ENCODE results near the gene MFN2. TPM values are rescaled to one million over a fixed set of nuclear protein-coding genes. Genes with fewer than 3 reads are reported as not detected.
A peak's percentile ranks its signal among the peaks of the same experiment; 100 is the strongest.

MFN2 gene
- total RNA-seq, 1 donor from 2014 or later: 78.9 TPM

DNA sequence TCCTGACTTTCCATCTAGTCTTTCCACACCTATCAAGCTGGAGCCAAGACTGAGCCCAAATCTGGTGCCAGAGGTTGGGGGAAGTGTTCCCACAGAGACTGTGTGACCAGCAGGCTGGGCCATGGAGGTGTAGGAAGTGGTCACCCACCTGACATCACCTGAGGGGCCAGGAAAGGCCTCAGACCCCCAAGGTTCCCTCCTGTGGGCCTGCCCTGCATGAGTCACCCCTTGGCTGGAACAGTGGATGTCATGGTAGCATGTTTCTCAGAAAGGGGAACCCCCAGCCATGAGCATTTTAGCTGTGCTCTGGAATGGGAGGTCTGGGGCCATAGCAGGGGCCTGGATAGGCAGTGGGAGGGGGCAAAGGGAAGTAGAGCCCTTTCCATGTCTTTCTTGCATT is 77.1 kb downstream of the MFN2 start:
- no peak overlapping the region for H3K27ac Mint-ChIP-seq (ENCODE audit: unreplicated experiment)
- peaks cover 14% of the 10 kb centered on the region for H3K4me1 Mint-ChIP-seq
- DNase-seq (ENCODE audit: low read depth, low spot score): no peak
- TF ChIP-seq, protein P1, sequence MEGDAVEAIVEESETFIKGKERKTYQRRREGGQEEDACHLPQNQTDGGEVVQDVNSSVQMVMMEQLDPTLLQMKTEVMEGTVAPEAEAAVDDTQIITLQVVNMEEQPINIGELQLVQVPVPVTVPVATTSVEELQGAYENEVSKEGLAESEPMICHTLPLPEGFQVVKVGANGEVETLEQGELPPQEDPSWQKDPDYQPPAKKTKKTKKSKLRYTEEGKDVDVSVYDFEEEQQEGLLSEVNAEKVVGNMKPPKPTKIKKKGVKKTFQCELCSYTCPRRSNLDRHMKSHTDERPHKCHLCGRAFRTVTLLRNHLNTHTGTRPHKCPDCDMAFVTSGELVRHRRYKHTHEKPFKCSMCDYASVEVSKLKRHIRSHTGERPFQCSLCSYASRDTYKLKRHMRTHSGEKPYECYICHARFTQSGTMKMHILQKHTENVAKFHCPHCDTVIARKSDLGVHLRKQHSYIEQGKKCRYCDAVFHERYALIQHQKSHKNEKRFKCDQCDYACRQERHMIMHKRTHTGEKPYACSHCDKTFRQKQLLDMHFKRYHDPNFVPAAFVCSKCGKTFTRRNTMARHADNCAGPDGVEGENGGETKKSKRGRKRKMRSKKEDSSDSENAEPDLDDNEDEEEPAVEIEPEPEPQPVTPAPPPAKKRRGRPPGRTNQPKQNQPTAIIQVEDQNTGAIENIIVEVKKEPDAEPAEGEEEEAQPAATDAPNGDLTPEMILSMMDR (conservative IDR thresholded peaks at IDR 0.05): no peak
- peaks cover 3% of the 10 kb centered on the region for H3K36me3 Mint-ChIP-seq (ENCODE audit: low read depth)
- no peak overlapping the region for H3K4me3 Mint-ChIP-seq
- H3K27me3 Mint-ChIP-seq (ENCODE audit: low read depth): peaks cover 34% of the 10 kb centered on the region
- H3K9me3 Mint-ChIP-seq: no peaks in the 10 kb centered on the region

GRCh38 chr1:12057940-12058687 is 77.9 kb downstream of the MFN2 start:
- DNase-seq (ENCODE audit: low read depth, low spot score): no peak
- Mint-ChIP-seq H3K4me1 (peaks cover 9% of the 10 kb centered on the region), H3K4me3 (no peak overlapping the region), H3K27ac (ENCODE audit: unreplicated experiment) (no peak overlapping the region), H3K27me3 (ENCODE audit: low read depth) (peaks cover 42% of the 10 kb centered on the region), H3K9me3 (no peaks in the 10 kb centered on the region), H3K36me3 (ENCODE audit: low read depth) (peaks cover 3% of the 10 kb centered on the region)
- TF ChIP-seq, protein P1 (conservative IDR thresholded peaks at IDR 0.05): no peak

DNA sequence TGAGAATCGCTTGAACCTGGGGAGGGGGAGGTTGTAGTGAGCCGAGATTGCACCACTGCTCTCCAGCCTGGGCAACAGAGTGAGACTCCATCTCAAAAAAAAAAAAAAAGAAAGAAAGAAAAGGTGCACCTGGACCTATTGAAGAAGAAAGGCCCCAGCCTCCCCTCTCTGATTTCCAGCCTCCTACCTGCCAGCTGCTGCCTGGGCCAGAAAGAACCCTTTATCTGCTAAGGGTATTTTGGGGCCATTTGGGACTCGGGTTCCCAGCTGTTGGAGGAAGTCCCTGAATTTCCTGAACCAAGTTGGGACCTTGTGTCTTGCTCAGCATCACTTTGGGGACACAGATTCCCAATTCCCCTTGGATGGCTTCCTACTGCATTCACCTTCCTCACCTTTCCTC is 79.0 kb downstream of the MFN2 start:
- H3K36me3 Mint-ChIP-seq (ENCODE audit: low read depth): peaks cover 3% of the 10 kb centered on the region
- no peak for DNase-seq (ENCODE audit: low read depth, low spot score)
- H3K27ac Mint-ChIP-seq (ENCODE audit: unreplicated experiment): no peak overlapping the region
- H3K9me3 Mint-ChIP-seq: no peaks in the 10 kb centered on the region
- TF ChIP-seq, protein P1 (conservative IDR thresholded peaks at IDR 0.05): no peak
- peaks cover 2% of the 10 kb centered on the region for H3K4me1 Mint-ChIP-seq
- no peak overlapping the region for H3K4me3 Mint-ChIP-seq
- peaks cover 52% of the 10 kb centered on the region for H3K27me3 Mint-ChIP-seq (ENCODE audit: low read depth)

GRCh38 chr1:12059722-12060464 is 79.6 kb downstream of the MFN2 start:
- no peak for DNase-seq (ENCODE audit: low read depth, low spot score)
- Mint-ChIP-seq H3K27me3 (ENCODE audit: low read depth) (peaks cover 58% of the 10 kb centered on the region), H3K9me3 (no peaks in the 10 kb centered on the region), H3K27ac (ENCODE audit: unreplicated experiment) (no peak overlapping the region), H3K4me3 (no peak overlapping the region), H3K4me1 (no peaks in the 10 kb centered on the region), H3K36me3 (ENCODE audit: low read depth) (peaks cover 3% of the 10 kb centered on the region)
- TF ChIP-seq, protein P1 (conservative IDR thresholded peaks at IDR 0.05): no peak

- Mint-ChIP-seq H3K4me3 (no peak overlapping the region), H3K36me3 (ENCODE audit: low read depth) (peaks cover 3% of the 10 kb centered on the region), H3K4me1 (no peaks in the 10 kb centered on the region), H3K9me3 (no peaks in the 10 kb centered on the region), H3K27me3 (ENCODE audit: low read depth) (peaks cover 63% of the 10 kb centered on the region), H3K27ac (ENCODE audit: unreplicated experiment) (no peak overlapping the region)
- DNase-seq (ENCODE audit: low read depth, low spot score): no peak
- TF ChIP-seq, protein P1 (conservative IDR thresholded peaks at IDR 0.05): no peak
These were observed 80.3 kb downstream of the MFN2 start for GRCh38 chr1:12060500-12060899.

Small RNAs within 50 kb of the gene (microRNA-seq; reads per million reads assigned to microRNA genes)
- 5.9 reads per million, percentile 3 among the genes with 10 or more reads in this experiment for gene MIR6729

Other genes starting within 250 kb of the MFN2 start
- 36.0 and 36.9 TPM in 2 replicates for gene AGTRAP, start 244.3 kb upstream of the MFN2 start, total RNA-seq
- gene C1orf167, start 218.3 kb upstream of the MFN2 start, total RNA-seq: not detected in 2 replicates
- 28.7 and 29.6 TPM in 2 replicates for gene MTHFR, start 174.5 kb upstream of the MFN2 start, total RNA-seq
- gene CLCN6, start 174.3 kb upstream of the MFN2 start, total RNA-seq: 56.2 and 56.3 TPM in 2 replicates
- not detected in 2 replicates for gene NPPA, start 132.7 kb upstream of the MFN2 start, total RNA-seq
- gene NPPB, start 121.5 kb upstream of the MFN2 start, total RNA-seq: not detected in 2 replicates
- 35.0 and 39.4 TPM in 2 replicates for gene KIAA2013, start 54.0 kb upstream of the MFN2 start, total RNA-seq
- gene PLOD1, start 45.7 kb upstream of the MFN2 start, total RNA-seq: 58.7 and 62.6 TPM in 2 replicates
- 50.1 and 50.4 TPM in 2 replicates for gene MIIP, start 39.1 kb downstream of the MFN2 start, total RNA-seq
- not detected in 2 replicates for gene TNFRSF8, start 82.9 kb downstream of the MFN2 start, total RNA-seq
- gene TNFRSF1B, start 186.5 kb downstream of the MFN2 start, total RNA-seq: 3.1 and 3.3 TPM in 2 replicates
- 24.5 and 29.4 TPM in 2 replicates for gene VPS13D, start 249.6 kb downstream of the MFN2 start, total RNA-seq